SK-N-SH (cell line): Measurements from ENCODE around the gene HOXC13. TPM values are rescaled to one million over a fixed set of nuclear protein-coding genes. Genes with fewer than 3 reads are reported as not detected.

Experiments
- CTCF ChIA-PET: fragments of 300-600, 350-600 bp; formaldehyde crosslinking; extraction: SDS; loops from one replicate; lab custom pipeline; 2021; lab: Yijun Ruan, JAX
- POLR2A ChIA-PET: fragments of 350-600 bp; sonication (Branson Sonifier 250); formaldehyde crosslinking; extraction: SDS; loops from one replicate; lab custom pipeline; 2020; ENCODE audit warnings: antibody characterized with exemption, inconsistent platforms; lab: Yijun Ruan, JAX
- DNase-seq: peaks from one replicate; pipeline ENCODE4 v3.0.0; 2012
- H2AFZ ChIP-seq: fragments of 200-600 bp; sonication (generic); 2 replicates; pipeline ENCODE4 v1.8.1; 2016; ENCODE audit warnings: antibody characterized with exemption, mild to moderate bottlenecking, low read depth
- H3F3A ChIP-seq: fragments of 200-600 bp; sonication (generic); replicated peaks from 2 replicates; pipeline ENCODE3; 2016; ENCODE audit warnings: antibody characterized with exemption, mild to moderate bottlenecking; ENCODE audit not compliant: insufficient read depth
- H3K27ac ChIP-seq, 2 experiments: fragments of 200-500 bp in 1 of 2; fragments of 200-600 bp in 1 of 2; sonication (Bioruptor generic) in 1 of 2; sonication (generic), shearing (Covaris generic) in 1 of 2; 2 replicates each; pipeline versions ENCODE4 v1.5.1 to v1.6.1; 2014 to 2016; ENCODE audit warnings: low read depth in 2 of 2, inconsistent platforms in 1 of 2, low read length in 1 of 2, mild to moderate bottlenecking in 1 of 2, mixed read lengths in 1 of 2
- H3K27me3 ChIP-seq: fragments of 200-600 bp; sonication (generic), shearing (Covaris generic); 2 replicates; pipeline ENCODE4 v1.6.1; 2016; ENCODE audit warnings: mixed run types; ENCODE audit not compliant: insufficient read depth
- H3K36me3 ChIP-seq, 2 experiments: fragments of 200-500 bp in 1 of 2; fragments of 200-600 bp in 1 of 2; sonication (Bioruptor generic) in 1 of 2; sonication (generic) in 1 of 2; replicated peaks in 1 of 2; 2 replicates each; pipeline versions ENCODE3 to v1.5.1; 2014 to 2016; ENCODE audit warnings: low read length in 1 of 2, mild to moderate bottlenecking in 1 of 2; ENCODE audit not compliant: insufficient read depth in 2 of 2, control insufficient read depth in 1 of 2
- H3K4me1 ChIP-seq, 2 experiments: fragments of 200-500 bp in 1 of 2; fragments of 200-600 bp in 1 of 2; sonication (Bioruptor generic) in 1 of 2; sonication (generic), shearing (Covaris generic) in 1 of 2; 2 replicates each; pipeline versions ENCODE4 v1.5.1 to v1.6.1; 2014 to 2016; ENCODE audit warnings: low read depth in 1 of 2, low read length in 1 of 2, mixed run types in 1 of 2; ENCODE audit not compliant: insufficient read depth in 2 of 2, control insufficient read depth in 1 of 2
- H3K4me2 ChIP-seq: fragments of 200-600 bp; sonication (generic), shearing (Covaris generic); 2 replicates; pipeline ENCODE4 v1.6.1; 2017; ENCODE audit warnings: mixed run types
- H3K4me3 ChIP-seq, 2 experiments: fragments of 200-500 bp in 1 of 2; fragments of 200-600 bp in 1 of 2; sonication (Bioruptor generic) in 1 of 2; sonication (generic), shearing (Covaris generic) in 1 of 2; 2 replicates each; pipeline versions ENCODE4 v1.5.1 to v1.8.1; 2014 to 2016; ENCODE audit warnings: low read depth in 2 of 2, inconsistent platforms in 1 of 2, low read length in 1 of 2, mild to moderate bottlenecking in 1 of 2, mixed read lengths in 1 of 2, moderate library complexity in 1 of 2
- H3K79me2 ChIP-seq: fragments of 200-600 bp; sonication (generic); 2 replicates; pipeline ENCODE4 v1.8.1; 2017; ENCODE audit warnings: mild to moderate bottlenecking; ENCODE audit not compliant: insufficient read depth
- H3K9ac ChIP-seq: fragments of 200-600 bp; sonication (generic); 2 replicates; pipeline ENCODE4 v1.6.1; 2017; ENCODE audit warnings: mixed run types
- H3K9me2 ChIP-seq: fragments of 200-600 bp; sonication (generic); 2 replicates; pipeline ENCODE4 v1.6.1; 2017; ENCODE audit warnings: mixed run types
- H3K9me3 ChIP-seq: fragments of 200-600 bp; sonication (generic); 2 replicates; pipeline ENCODE4 v1.6.1; 2017; ENCODE audit warnings: mixed run types, mild to moderate bottlenecking, moderate library complexity
- H4K20me1 ChIP-seq: fragments of 200-600 bp; sonication (generic); 2 replicates; pipeline ENCODE4 v1.6.1; 2017; ENCODE audit warnings: mild to moderate bottlenecking, mixed run types; ENCODE audit not compliant: insufficient read depth
- CTCF ChIP-seq: fragments of 200-600 bp; sonication (generic); IDR thresholded peaks from 2 replicates; pipeline ENCODE4 v1.6.1; 2017; ENCODE audit warnings: antibody characterized with exemption, mild to moderate bottlenecking, moderate library complexity
- ELF1 ChIP-seq: IDR thresholded peaks from 2 replicates; pipeline ENCODE4 v1.4.0; 2012
- EP300 ChIP-seq, 2 experiments: IDR thresholded peaks; 2 replicates each; pipeline versions ENCODE4 v1.4.0 to v1.6.1; 2012; ENCODE audit warnings: borderline replicate concordance in 1 of 2, low read depth in 1 of 2, low read length in 1 of 2
- EZH2phosphoT487 ChIP-seq: fragments of 200-600 bp; sonication (generic); IDR thresholded peaks from 2 replicates; pipeline ENCODE4 v1.6.1; 2017; ENCODE audit warnings: low read depth, mixed run types, mild to moderate bottlenecking, antibody characterized with exemption, moderate library complexity, borderline replicate concordance
- FOSL2 ChIP-seq: IDR thresholded peaks from 2 replicates; pipeline ENCODE4 v1.4.0; 2012; ENCODE audit warnings: low read depth, mild to moderate bottlenecking, moderate library complexity, borderline replicate concordance
- FOXM1 ChIP-seq: IDR thresholded peaks from 2 replicates; pipeline ENCODE4 v1.4.0; 2012; ENCODE audit warnings: low read depth, mild to moderate bottlenecking
- JUND ChIP-seq: IDR thresholded peaks from 2 replicates; pipeline ENCODE4 v1.4.0; 2012
- MAX ChIP-seq: IDR thresholded peaks from 2 replicates; pipeline ENCODE4 v1.4.0; 2012; ENCODE audit warnings: low read depth
- MEF2A ChIP-seq: IDR thresholded peaks from 2 replicates; pipeline ENCODE4 v1.4.0; 2012; ENCODE audit warnings: low read depth, borderline replicate concordance
- MXI1 ChIP-seq: IDR thresholded peaks from 2 replicates; pipeline ENCODE4 v1.6.1; 2012; ENCODE audit warnings: mild to moderate bottlenecking, low read depth, low read length, improper control_type of control experiment
- NFIC ChIP-seq: IDR thresholded peaks from 2 replicates; pipeline ENCODE4 v1.4.0; 2012; ENCODE audit warnings: borderline replicate concordance
- RCOR1 ChIP-seq: fragments of 150-350 bp; IDR thresholded peaks from 2 replicates; pipeline ENCODE4 v1.6.1; 2017; ENCODE audit warnings: antibody characterized with exemption, low read length
- RXRA ChIP-seq: IDR thresholded peaks from 2 replicates; pipeline ENCODE4 v1.4.0; 2012; ENCODE audit warnings: low read depth, mild to moderate bottlenecking, borderline replicate concordance
- SIN3A ChIP-seq: IDR thresholded peaks from 2 replicates; pipeline ENCODE4 v1.6.1; 2012; ENCODE audit warnings: low read depth, mild to moderate bottlenecking, low read length, moderate library complexity, borderline replicate concordance
- TAF1 ChIP-seq: IDR thresholded peaks from 2 replicates; pipeline ENCODE4 v1.6.1; 2012; ENCODE audit warnings: low read depth, mild to moderate bottlenecking, low read length, moderate library complexity, borderline replicate concordance
- WGBS: methylation state at CpG from one replicate; pipeline ENCODE4 v1.1.6; 2017; ENCODE audit warnings: low lambda C conversion rate; 5-methylcytosine and 5-hydroxymethylcytosine counted together
- polyA plus RNA-seq, 3 experiments: library from polyadenylated mRNA; depleted of rRNA; stranded (reverse); fragments of >200 nt; gene quantifications; 2 replicates each; pipeline ENCODE4 v1.2.3, GENCODE V29; 2012
- TF ChIP-seq, protein P1 (sequence below): fragments of 150-350 bp; IDR thresholded peaks from 2 replicates; pipeline ENCODE4 v1.6.1; 2017; ENCODE audit warnings: antibody characterized with exemption, low read length, low read depth, borderline replicate concordance

HOXC13 gene
- polyA plus RNA-seq, 1 of the 3 experiments (the other 2 are of a cell fraction), result not detected

- ChIA-PET CTCF (interaction anchor here (1.3 kb wide), 1 partner anchor 215 kb away, joined by 6 read pairs; no protein-coding TSS in a partner anchor), POLR2A (no interaction called here)
- Histone ChIP-seq H4K20me1 (no peaks in the 10 kb centered on the region), H3F3A (no peaks in the 10 kb centered on the region), H3K4me3 (no peak overlapping the region), H3K4me2 (no peak overlapping the region), H3K36me3 (no peaks in the 10 kb centered on the region), H3K9me3 (no peaks in the 10 kb centered on the region), H2AFZ (no peak overlapping the region), H3K27me3 (peaks cover 51% of the 10 kb centered on the region), H3K9ac (no peak overlapping the region), H3K9me2 (no peaks in the 10 kb centered on the region), H3K27ac (no peak overlapping the region), H3K79me2 (no peaks in the 10 kb centered on the region), H3K4me1 (no peaks in the 10 kb centered on the region)
- no peak for DNase-seq
- 19% methylated on average over 5 of the region's 5 CpGs for WGBS
- TF ChIP-seq JUND (no peak), RCOR1 (no peak), CTCF (no peak), MEF2A (no peak), EP300 (IDR thresholded peaks at IDR 0.05; ENCODE audit: borderline replicate concordance in 1 of 2, low read depth in 1 of 2, low read length in 1 of 2) (no peak), ELF1 (no peak), EZH2phosphoT487 (no peak), MXI1 (no peak), FOSL2 (no peak), MAX (no peak), RXRA (no peak), SIN3A (no peak), TAF1 (no peak), NFIC (no peak), FOXM1 (no peak)
- TF ChIP-seq, protein P1, sequence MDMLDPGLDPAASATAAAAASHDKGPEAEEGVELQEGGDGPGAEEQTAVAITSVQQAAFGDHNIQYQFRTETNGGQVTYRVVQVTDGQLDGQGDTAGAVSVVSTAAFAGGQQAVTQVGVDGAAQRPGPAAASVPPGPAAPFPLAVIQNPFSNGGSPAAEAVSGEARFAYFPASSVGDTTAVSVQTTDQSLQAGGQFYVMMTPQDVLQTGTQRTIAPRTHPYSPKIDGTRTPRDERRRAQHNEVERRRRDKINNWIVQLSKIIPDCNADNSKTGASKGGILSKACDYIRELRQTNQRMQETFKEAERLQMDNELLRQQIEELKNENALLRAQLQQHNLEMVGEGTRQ, result no peak
Observed at GRCh38 chr12:53916788-53917655, 21.6 kb upstream of the HOXC13 start.
